Measurements from ENCODE around the gene DPF3. TPM values are rescaled to one million over a fixed set of nuclear protein-coding genes. Genes with fewer than 3 reads are reported as not detected.

DPF3 gene
- total RNA-seq, 1 donor from 2014 or later = 1.3 TPM

DNA sequence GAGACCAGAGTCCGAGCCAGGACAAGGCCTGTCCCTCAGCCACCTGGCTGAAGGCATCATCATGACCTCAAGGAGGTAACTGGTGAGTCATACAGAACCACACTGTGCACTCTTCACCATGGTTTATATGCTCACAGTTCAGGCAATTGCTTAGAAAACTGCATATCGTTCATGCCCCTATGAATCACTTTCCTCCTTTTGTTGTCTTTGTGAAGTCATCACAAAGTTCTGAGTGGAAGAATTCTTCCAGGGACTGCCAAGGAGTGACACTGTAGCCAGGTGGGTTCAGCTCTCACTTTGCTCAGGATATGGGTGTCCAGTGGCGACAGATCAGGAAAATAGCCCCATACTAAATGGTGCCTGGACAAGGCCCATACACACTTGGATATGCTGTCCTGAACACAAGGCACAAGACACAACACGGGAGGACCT lies 92.5 kb downstream of the DPF3 start:
- Mint-ChIP-seq H3K4me1 (peaks cover 31% of the 10 kb centered on the region), H3K4me3 (no peak overlapping the region), H3K27ac (ENCODE audit: unreplicated experiment) (no peak overlapping the region), H3K9me3 (peaks cover 10% of the 10 kb centered on the region), H3K27me3 (ENCODE audit: low read depth) (no peaks in the 10 kb centered on the region), H3K36me3 (ENCODE audit: low read depth) (no peaks in the 10 kb centered on the region)
- no peak for DNase-seq (ENCODE audit: low read depth, low spot score)
- TF ChIP-seq, protein P1, sequence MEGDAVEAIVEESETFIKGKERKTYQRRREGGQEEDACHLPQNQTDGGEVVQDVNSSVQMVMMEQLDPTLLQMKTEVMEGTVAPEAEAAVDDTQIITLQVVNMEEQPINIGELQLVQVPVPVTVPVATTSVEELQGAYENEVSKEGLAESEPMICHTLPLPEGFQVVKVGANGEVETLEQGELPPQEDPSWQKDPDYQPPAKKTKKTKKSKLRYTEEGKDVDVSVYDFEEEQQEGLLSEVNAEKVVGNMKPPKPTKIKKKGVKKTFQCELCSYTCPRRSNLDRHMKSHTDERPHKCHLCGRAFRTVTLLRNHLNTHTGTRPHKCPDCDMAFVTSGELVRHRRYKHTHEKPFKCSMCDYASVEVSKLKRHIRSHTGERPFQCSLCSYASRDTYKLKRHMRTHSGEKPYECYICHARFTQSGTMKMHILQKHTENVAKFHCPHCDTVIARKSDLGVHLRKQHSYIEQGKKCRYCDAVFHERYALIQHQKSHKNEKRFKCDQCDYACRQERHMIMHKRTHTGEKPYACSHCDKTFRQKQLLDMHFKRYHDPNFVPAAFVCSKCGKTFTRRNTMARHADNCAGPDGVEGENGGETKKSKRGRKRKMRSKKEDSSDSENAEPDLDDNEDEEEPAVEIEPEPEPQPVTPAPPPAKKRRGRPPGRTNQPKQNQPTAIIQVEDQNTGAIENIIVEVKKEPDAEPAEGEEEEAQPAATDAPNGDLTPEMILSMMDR (conservative IDR thresholded peaks at IDR 0.05) = no peak

DNA sequence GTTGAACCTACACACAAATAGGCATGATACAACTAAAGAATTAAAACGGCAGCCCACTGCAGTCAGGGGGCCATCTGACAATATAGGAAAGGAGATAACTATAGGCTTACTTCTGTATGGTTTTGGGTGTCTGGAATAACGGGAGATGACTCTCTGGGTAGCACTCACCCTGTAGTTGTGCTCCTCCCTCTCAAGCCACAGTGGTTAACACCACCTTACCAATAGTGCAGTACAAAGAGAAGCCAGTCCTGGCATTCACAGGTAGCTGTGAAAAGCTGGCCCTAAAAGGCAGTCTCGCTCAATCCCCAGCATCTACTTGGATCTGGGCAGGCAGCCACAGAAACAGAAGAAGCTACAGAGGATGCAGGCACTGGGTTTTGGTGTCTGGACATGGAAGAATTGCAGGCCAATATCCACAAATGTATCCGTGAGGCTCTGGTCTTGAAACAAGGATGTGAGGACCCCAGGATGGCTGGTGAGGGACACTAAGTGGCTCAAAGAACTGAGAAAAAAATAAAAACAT lies 93.0 kb downstream of the DPF3 start:
- Mint-ChIP-seq H3K4me1 (peaks cover 27% of the 10 kb centered on the region), H3K27ac (ENCODE audit: unreplicated experiment) (no peak overlapping the region), H3K27me3 (ENCODE audit: low read depth) (no peaks in the 10 kb centered on the region), H3K36me3 (ENCODE audit: low read depth) (no peaks in the 10 kb centered on the region), H3K9me3 (peaks cover 10% of the 10 kb centered on the region), H3K4me3 (no peak overlapping the region)
- DNase-seq (ENCODE audit: low read depth, low spot score) = no peak
- TF ChIP-seq, protein P1 (conservative IDR thresholded peaks at IDR 0.05) = no peak

DNA sequence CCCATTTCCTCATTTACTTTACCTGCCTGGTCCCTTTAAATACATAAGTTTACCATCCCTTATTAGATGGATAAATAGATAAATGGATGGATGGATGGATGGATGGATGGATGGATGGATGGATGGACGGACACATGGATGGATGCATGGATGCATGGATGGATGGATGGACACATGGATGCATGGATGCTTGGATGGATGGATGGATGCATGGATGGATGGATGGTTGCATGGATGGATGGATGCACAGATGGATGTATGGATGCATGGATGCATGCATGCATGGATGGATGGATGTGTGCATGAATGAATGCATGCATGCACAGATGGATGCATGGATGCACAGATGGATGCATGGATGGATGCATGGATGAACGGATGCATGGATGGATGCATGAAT lies 93.6 kb downstream of the DPF3 start:
- Mint-ChIP-seq H3K36me3 (ENCODE audit: low read depth) (no peaks in the 10 kb centered on the region), H3K27ac (ENCODE audit: unreplicated experiment) (no peak overlapping the region), H3K9me3 (peaks cover 10% of the 10 kb centered on the region), H3K4me1 (peaks cover 27% of the 10 kb centered on the region), H3K4me3 (no peak overlapping the region), H3K27me3 (ENCODE audit: low read depth) (no peaks in the 10 kb centered on the region)
- no peak for DNase-seq (ENCODE audit: low read depth, low spot score)
- TF ChIP-seq, protein P1 (conservative IDR thresholded peaks at IDR 0.05) = no peak

DNA sequence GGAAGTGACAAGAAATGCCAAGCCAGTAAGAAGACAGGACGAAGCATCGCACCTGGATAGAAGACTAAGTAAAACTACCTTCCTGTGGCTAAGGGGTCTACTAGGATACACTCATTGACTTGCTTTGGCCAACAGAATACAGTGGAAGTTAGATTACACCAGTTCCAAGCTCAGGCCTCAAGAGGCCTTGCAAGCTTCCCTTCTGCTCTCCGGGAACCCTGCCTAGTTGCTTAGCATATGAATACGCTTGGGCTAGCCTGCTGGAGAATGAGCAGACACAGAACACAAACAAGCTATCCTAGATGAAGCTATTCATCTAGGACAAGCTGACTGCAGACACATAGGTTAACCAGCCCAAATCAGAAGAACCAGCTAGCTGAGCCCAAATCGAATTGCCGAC lies 97.0 kb downstream of the DPF3 start:
- no peak overlapping the region for H3K4me3 Mint-ChIP-seq
- no peak overlapping the region for H3K27ac Mint-ChIP-seq (ENCODE audit: unreplicated experiment)
- DNase-seq (ENCODE audit: low read depth, low spot score) = no peak
- no peaks in the 10 kb centered on the region for H3K27me3 Mint-ChIP-seq (ENCODE audit: low read depth)
- H3K9me3 Mint-ChIP-seq = peaks cover 6% of the 10 kb centered on the region
- TF ChIP-seq, protein P1 (conservative IDR thresholded peaks at IDR 0.05) = no peak
- H3K4me1 Mint-ChIP-seq = peaks cover 17% of the 10 kb centered on the region
- no peaks in the 10 kb centered on the region for H3K36me3 Mint-ChIP-seq (ENCODE audit: low read depth)

DNA sequence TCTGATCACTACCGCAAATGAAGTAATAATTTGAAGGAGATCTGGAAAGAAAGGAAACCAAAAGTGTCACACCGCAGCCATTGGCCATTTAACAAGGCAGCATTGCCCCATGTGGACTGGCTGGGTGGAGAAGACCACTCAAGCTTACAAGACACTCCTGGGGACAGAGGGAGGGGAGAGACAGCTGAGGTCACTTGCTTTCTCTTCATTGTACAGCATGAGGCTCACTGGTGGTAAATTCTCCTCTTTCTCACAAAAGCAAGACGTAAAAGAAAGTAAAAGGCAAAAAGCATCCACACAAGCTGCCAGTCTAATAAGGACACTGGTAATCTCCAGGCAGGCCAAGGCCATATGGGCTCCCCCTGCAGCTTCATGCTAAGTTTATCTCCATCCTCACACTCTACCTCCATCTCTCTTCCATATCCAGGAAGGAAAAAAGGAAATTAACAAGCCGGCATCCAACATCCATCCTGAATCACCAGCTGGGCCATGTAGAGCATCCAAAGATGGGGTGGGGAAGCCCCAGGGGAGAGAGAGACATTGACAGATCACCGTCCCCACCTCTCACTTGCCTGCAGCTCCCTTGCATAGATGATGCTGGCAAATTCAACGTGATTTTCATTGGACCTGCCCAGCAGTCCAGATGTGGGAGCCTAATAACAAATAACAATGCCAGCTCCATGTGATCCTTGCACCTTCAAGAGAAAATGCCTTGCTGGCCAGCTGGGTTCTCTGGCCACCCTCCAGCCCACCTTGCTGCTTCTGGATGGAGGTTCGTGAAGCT lies 100.6 kb downstream of the DPF3 start:
- Mint-ChIP-seq H3K4me3 (no peak overlapping the region), H3K27ac (ENCODE audit: unreplicated experiment) (peak overlapping the region; percentile 2), H3K36me3 (ENCODE audit: low read depth) (no peaks in the 10 kb centered on the region)

More for the DNA sequence above, 100.6 kb downstream of the DPF3 start:
- TF ChIP-seq, protein P1 (conservative IDR thresholded peaks at IDR 0.05) = no peak
- DNase-seq (ENCODE audit: low read depth, low spot score) = no peak
- peaks cover 30% of the 10 kb centered on the region for H3K4me1 Mint-ChIP-seq
- no peaks in the 10 kb centered on the region for H3K9me3 Mint-ChIP-seq
- no peaks in the 10 kb centered on the region for H3K27me3 Mint-ChIP-seq (ENCODE audit: low read depth)
